GM13976 (cell line): Measurements from ENCODE around the gene HIRA.

Experiments used
- DNase-seq: peaks from one replicate; pipeline ENCODE4 v3.0.0; 2012; ENCODE audit warnings: low spot score
- CTCF ChIP-seq: IDR thresholded peaks from 2 replicates; pipeline ENCODE4 v1.5.1; 2012; ENCODE audit warnings: borderline replicate concordance, mild to moderate bottlenecking; ENCODE audit not compliant: insufficient read depth; ENCODE audit errors: extremely low read depth, missing control alignments, control extremely low read depth
- in situ Hi-C: fragments of 300-500 bp; cut with MboI; formaldehyde crosslinking; loops from one replicate; pipeline ENCODE4 v1.12.0; 2022; ENCODE audit warnings: low sequenced_read_pairs, mixed read lengths, inconsistent platforms; ENCODE audit not compliant: unreplicated experiment

The HIRA gene

GRCh38 chr22:19406846-19407245, 24.7 kb downstream of the HIRA start:
- in situ Hi-C loops = no loop called here
- TF ChIP-seq CTCF = no peak
- no peak for DNase-seq

GRCh38 chr22:19406281-19406811, 25.2 kb downstream of the HIRA start:
- TF ChIP-seq CTCF = no peak
- no peak for DNase-seq
- in situ Hi-C loops = no loop called here

GRCh38 chr22:19405652-19406051, 25.9 kb downstream of the HIRA start:
- no peak for DNase-seq
- no peak for TF ChIP-seq CTCF
- in situ Hi-C loops = no loop called here

- no peak for TF ChIP-seq CTCF
- no peak for DNase-seq
- in situ Hi-C loops = no loop called here
Measured at GRCh38 chr22:19405133-19405532, 26.4 kb downstream of the HIRA start.

- in situ Hi-C loops = no loop called here
- no peak for DNase-seq
- TF ChIP-seq CTCF = no peak
Measured at GRCh38 chr22:19404676-19405075, 26.9 kb downstream of the HIRA start.

GRCh38 chr22:19402642-19403191, 28.8 kb downstream of the HIRA start:
- DNase-seq = no peak
- in situ Hi-C loops = no loop called here
- no peak for TF ChIP-seq CTCF
